Subcutaneous adipose tissue (tissue), 4 donors: ENCODE measurements around the gene ELK3. TPM values are rescaled to one million over a fixed set of nuclear protein-coding genes. Genes with fewer than 3 reads are reported as not detected.

Experiments used
- CTCF ChIP-seq: fragments of 450-650 bp; IDR thresholded peaks from one replicate; pipeline ENCODE4 v1.5.1; 2016; ENCODE audit warnings: low read depth, mild to moderate bottlenecking, control low read depth, antibody characterized with exemption, moderate library complexity
- total RNA-seq, 4 donors: library from RNA; depleted of rRNA; stranded (reverse); fragments of >200 nt; gene quantifications; one replicate each; pipeline ENCODE4 v1.1.0, GENCODE V29; 2016

Gene ELK3
- total RNA-seq, result 10 to 100 TPM; 15.9 to 37.3 (median 24.9) TPM

GRCh38 chr12:96193725-96194575, at the start of gene ELK3:
TSS of gene ELK3 (plus strand) at chr12:96194375.
- no peak for TF ChIP-seq CTCF

- TF ChIP-seq CTCF, result no peak
Observed at GRCh38 chr12:96146747-96147146, 47.4 kb upstream of the ELK3 start.

GRCh38 chr12:96150442-96150841, 43.7 kb upstream of the ELK3 start:
- TF ChIP-seq CTCF, result no peak

GRCh38 chr12:96152164-96152563, 42.0 kb upstream of the ELK3 start:
- TF ChIP-seq CTCF, result no peak

GRCh38 chr12:96153131-96153725, 40.9 kb upstream of the ELK3 start:
- TF ChIP-seq CTCF, result no peak

GRCh38 chr12:96155181-96155580, 39.0 kb upstream of the ELK3 start:
- no peak for TF ChIP-seq CTCF

GRCh38 chr12:96155781-96156180, 38.4 kb upstream of the ELK3 start:
- no peak for TF ChIP-seq CTCF
